K562 (cell line): ENCODE measurements around the gene EXOC4. TPM values are rescaled to one million over a fixed set of nuclear protein-coding genes. Genes with fewer than 3 reads are reported as not detected.
A peak's percentile ranks its signal among the peaks of the same experiment; 100 is the strongest.

ENCODE experiments used
- ASH1L ChIP-seq: fragments of 450-650 bp; IDR thresholded peaks from 2 replicates; pipeline ENCODE4 v1.6.1; 2018; ENCODE audit warnings: borderline replicate concordance, mild to moderate bottlenecking, low read depth; ENCODE audit not compliant: partially characterized antibody
- BDP1 ChIP-seq: IDR thresholded peaks from 3 replicates; pipeline ENCODE4 v1.6.1; 2011; ENCODE audit not compliant: insufficient read length, insufficient read depth
- CCAR2 ChIP-seq: fragments of 200-400 bp; formaldehyde crosslinking; IDR thresholded peaks from 2 replicates; pipeline ENCODE4 v1.6.1; 2017; ENCODE audit warnings: mild to moderate bottlenecking, low read depth, low read length
- GATA2 ChIP-seq: sonication (generic); formaldehyde crosslinking; IDR thresholded peaks from 2 replicates; pipeline ENCODE4 v1.4.0; 2020; ENCODE audit warnings: mild to moderate bottlenecking, missing genetic modification reagents
- ILK ChIP-seq: fragments of 450-650 bp; IDR thresholded peaks from 2 replicates; pipeline ENCODE4 v1.6.1; 2016; ENCODE audit warnings: missing genetic modification characterization, low read depth, mild to moderate bottlenecking, missing compliant biosample characterization, moderate library complexity, borderline replicate concordance
- JUN ChIP-seq, 2 experiments: sonication (generic) in 1 of 2; formaldehyde crosslinking in 1 of 2; IDR thresholded peaks; 2 replicates each; pipeline versions ENCODE4 v1.6.1 to v1.8.0; 2012 to 2022; ENCODE audit warnings: borderline replicate concordance in 2 of 2, mild to moderate bottlenecking in 2 of 2, improper control_type of control experiment in 1 of 2, low read depth in 1 of 2, low read length in 1 of 2, missing genetic modification reagents in 1 of 2
- KDM2B ChIP-seq: fragments of 250-450 bp; sonication (Bioruptor Pico); IDR thresholded peaks from 2 replicates; pipeline ENCODE4 v1.8.0; 2021; ENCODE audit warnings: mild to moderate bottlenecking, moderate library complexity
- KDM5B ChIP-seq: fragments of 200-600 bp; sonication (generic); IDR thresholded peaks from 2 replicates; pipeline ENCODE4 v1.6.1; 2012; ENCODE audit warnings: low read depth, mild to moderate bottlenecking, moderate library complexity, low read length, control low read depth, inconsistent platforms; ENCODE audit not compliant: insufficient replicate concordance
- LCOR ChIP-seq: sonication (generic); formaldehyde crosslinking; IDR thresholded peaks from 2 replicates; pipeline ENCODE4 v1.8.0; 2022; ENCODE audit warnings: mild to moderate bottlenecking, missing genetic modification reagents
- NCOA1 ChIP-seq: fragments of 450-650 bp; IDR thresholded peaks from 2 replicates; pipeline ENCODE4 v1.6.1; 2016; ENCODE audit warnings: low read depth
- POLR2H ChIP-seq: IDR thresholded peaks from 2 replicates; pipeline ENCODE4 v1.6.1; 2016; ENCODE audit warnings: missing genetic modification characterization, low read depth, mild to moderate bottlenecking, control low read depth, missing compliant biosample characterization, moderate library complexity
- RBM39 ChIP-seq: fragments of 200-400 bp; formaldehyde crosslinking; optimal IDR thresholded peaks from 2 replicates; pipeline ENCODE3; 2018; ENCODE audit warnings: low read depth, low read length
- RFX7 ChIP-seq: fragments of 250-450 bp; sonication (Bioruptor Pico); IDR thresholded peaks from 2 replicates; pipeline ENCODE4 v1.5.1; 2021; ENCODE audit warnings: mild to moderate bottlenecking
- SNRNP70 ChIP-seq: fragments of 200-400 bp; formaldehyde crosslinking; optimal IDR thresholded peaks from 2 replicates; pipeline ENCODE3; 2017; ENCODE audit warnings: low read depth, low read length
- TSC22D4 ChIP-seq: fragments of 450-650 bp; IDR thresholded peaks from 2 replicates; pipeline ENCODE4 v1.6.1; 2016; ENCODE audit warnings: missing genetic modification characterization, missing biosample characterization, control low read depth
- YBX1 ChIP-seq: fragments of 450-650 bp; IDR thresholded peaks from 2 replicates; pipeline ENCODE4 v1.7.1; 2016; ENCODE audit warnings: mild to moderate bottlenecking
- ZEB2 ChIP-seq: fragments of 450-650 bp; IDR thresholded peaks from 2 replicates; pipeline ENCODE4 v1.6.1; 2016
- ZNF197 ChIP-seq: fragments of 200-800 bp; sonication (Bioruptor generic); IDR thresholded peaks from 2 replicates; pipeline ENCODE4 v1.6.1; 2016; ENCODE audit warnings: low read depth, missing genetic modification characterization, missing compliant biosample characterization
- ZNF274 ChIP-seq: IDR thresholded peaks from 2 replicates; pipeline ENCODE4 v1.6.1; 2011; ENCODE audit warnings: low read depth, mild to moderate bottlenecking, low read length, moderate library complexity, borderline replicate concordance
- polyA plus RNA-seq, 8 experiments: library from polyadenylated mRNA; depleted of rRNA in 4 of 8; stranded (reverse) in 5 of 8; unstranded in 3 of 8; fragments of >200 nt; fragmentation: Nextera tagmentation in 2 of 8; fragmentation: Illumina TruSeq in 1 of 8; extraction: Ambion mirVana in 2 of 8; extraction: Trizol in 1 of 8; gene quantifications; 2 replicates each; pipeline versions ENCODE4 v1.2.1 to v1.2.3, GENCODE V29; 2011 to 2014; ENCODE audit warnings: inconsistent platforms in 1 of 8, missing spikeins in 1 of 8
- total RNA-seq, 7 experiments: library from RNA; depleted of rRNA in 6 of 7; stranded (reverse); fragments of >200 nt in 6 of 7; fragmentation: Illumina TruSeq in 2 of 7; extraction: Trizol in 2 of 7; gene quantifications; 2 replicates each; pipeline versions ENCODE4 v1.2.1 to v1.2.3, GENCODE V29; 2011 to 2021; ENCODE audit warnings: low replicate concordance in 1 of 7
- TF ChIP-seq, protein P1 (sequence below): fragments of 150-350 bp; IDR thresholded peaks from 2 replicates; pipeline ENCODE4 v1.6.1; 2014; ENCODE audit warnings: low read depth, mild to moderate bottlenecking, low read length, borderline replicate concordance
- TF ChIP-seq, protein P2 (sequence below), 2 experiments: IDR thresholded peaks; 2 replicates each; pipeline ENCODE4 v1.6.1; 2012; ENCODE audit warnings: improper control_type of control experiment in 2 of 2, low read depth in 2 of 2, low read length in 2 of 2, borderline replicate concordance in 1 of 2

Gene EXOC4
- total and polyA plus RNA-seq, 9 of the 15 experiments (the other 6 are each of a cell fraction or from before 2014, with no cell fraction given), result 18.5 to 73.1 (median 46.6) TPM

DNA sequence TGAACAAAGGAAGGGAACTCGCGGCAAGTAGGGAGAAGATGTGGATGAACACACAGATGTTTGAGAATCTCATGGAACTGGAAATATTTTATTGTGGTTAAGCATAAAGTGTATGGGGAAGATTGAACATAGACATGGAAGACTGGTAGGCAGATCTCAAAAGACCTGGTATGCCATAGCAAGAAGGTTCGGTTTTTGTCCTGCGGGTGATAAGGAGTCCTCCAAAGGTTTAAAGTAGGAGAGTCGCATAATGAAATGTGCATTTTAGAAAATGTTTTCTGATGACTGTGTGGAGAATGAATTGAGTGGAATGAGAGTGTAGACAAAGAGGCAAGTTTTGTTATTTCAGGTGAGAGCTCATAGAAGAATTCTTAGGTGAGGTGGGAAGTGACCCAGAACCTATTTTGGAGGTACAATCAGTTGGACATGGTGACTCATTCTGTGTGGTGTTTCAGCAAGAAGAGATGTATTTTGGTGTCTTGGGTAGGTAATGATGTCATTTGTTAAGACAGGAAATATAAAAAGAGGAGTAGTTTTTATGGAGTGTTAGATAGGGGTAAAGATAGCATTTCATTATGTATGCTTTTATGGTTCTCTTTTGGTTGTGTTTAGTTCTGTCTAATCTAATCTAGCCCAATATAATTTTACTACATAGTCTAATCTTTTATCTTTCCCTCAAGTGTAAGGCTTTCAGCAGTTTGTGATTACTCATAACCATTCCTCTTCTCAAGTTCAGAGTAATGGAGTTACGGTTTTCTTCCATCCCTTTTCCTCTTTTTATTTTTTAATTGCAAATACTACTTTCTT, 239.2 kb downstream of the EXOC4 start (continued):
- TF ChIP-seq NCOA1 (no peak), LCOR (CRISPR knock-in tag) (no peak), CCAR2 (no peak), KDM5B (no peak), RFX7 (CRISPR knock-in tag) (no peak), KDM2B (no peak), SNRNP70 (no peak), JUN (IDR thresholded peaks at IDR 0.05; ENCODE audit: borderline replicate concordance, low read depth, low read length) (peak; percentile 77; the same call in 1 of the 2 replicates), JUN (CRISPR knock-in tag; IDR thresholded peaks at IDR 0.05; ENCODE audit: borderline replicate concordance) (no peak), TSC22D4 (tag) (no peak), POLR2H (tag) (no peak), YBX1 (no peak), BDP1 (no peak), GATA2 (CRISPR knock-in tag) (peak; percentile 33; the same call in 1 of the 2 replicates), RBM39 (no peak), ZEB2 (peak; percentile 56; the same call in 1 of the 2 replicates), ASH1L (no peak), ZNF197 (no peak), ZNF274 (no peak), ILK (tag) (no peak)
- TF ChIP-seq, protein P1, sequence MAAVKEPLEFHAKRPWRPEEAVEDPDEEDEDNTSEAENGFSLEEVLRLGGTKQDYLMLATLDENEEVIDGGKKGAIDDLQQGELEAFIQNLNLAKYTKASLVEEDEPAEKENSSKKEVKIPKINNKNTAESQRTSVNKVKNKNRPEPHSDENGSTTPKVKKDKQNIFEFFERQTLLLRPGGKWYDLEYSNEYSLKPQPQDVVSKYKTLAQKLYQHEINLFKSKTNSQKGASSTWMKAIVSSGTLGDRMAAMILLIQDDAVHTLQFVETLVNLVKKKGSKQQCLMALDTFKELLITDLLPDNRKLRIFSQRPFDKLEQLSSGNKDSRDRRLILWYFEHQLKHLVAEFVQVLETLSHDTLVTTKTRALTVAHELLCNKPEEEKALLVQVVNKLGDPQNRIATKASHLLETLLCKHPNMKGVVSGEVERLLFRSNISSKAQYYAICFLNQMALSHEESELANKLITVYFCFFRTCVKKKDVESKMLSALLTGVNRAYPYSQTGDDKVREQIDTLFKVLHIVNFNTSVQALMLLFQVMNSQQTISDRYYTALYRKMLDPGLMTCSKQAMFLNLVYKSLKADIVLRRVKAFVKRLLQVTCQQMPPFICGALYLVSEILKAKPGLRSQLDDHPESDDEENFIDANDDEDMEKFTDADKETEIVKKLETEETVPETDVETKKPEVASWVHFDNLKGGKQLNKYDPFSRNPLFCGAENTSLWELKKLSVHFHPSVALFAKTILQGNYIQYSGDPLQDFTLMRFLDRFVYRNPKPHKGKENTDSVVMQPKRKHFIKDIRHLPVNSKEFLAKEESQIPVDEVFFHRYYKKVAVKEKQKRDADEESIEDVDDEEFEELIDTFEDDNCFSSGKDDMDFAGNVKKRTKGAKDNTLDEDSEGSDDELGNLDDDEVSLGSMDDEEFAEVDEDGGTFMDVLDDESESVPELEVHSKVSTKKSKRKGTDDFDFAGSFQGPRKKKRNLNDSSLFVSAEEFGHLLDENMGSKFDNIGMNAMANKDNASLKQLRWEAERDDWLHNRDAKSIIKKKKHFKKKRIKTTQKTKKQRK, result no peak
- TF ChIP-seq, protein P2, sequence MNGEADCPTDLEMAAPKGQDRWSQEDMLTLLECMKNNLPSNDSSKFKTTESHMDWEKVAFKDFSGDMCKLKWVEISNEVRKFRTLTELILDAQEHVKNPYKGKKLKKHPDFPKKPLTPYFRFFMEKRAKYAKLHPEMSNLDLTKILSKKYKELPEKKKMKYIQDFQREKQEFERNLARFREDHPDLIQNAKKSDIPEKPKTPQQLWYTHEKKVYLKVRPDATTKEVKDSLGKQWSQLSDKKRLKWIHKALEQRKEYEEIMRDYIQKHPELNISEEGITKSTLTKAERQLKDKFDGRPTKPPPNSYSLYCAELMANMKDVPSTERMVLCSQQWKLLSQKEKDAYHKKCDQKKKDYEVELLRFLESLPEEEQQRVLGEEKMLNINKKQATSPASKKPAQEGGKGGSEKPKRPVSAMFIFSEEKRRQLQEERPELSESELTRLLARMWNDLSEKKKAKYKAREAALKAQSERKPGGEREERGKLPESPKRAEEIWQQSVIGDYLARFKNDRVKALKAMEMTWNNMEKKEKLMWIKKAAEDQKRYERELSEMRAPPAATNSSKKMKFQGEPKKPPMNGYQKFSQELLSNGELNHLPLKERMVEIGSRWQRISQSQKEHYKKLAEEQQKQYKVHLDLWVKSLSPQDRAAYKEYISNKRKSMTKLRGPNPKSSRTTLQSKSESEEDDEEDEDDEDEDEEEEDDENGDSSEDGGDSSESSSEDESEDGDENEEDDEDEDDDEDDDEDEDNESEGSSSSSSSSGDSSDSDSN (IDR thresholded peaks at IDR 0.05; ENCODE audit: borderline replicate concordance in 1 of 2, low read depth in 2 of 2, low read length in 2 of 2), result no peak
